Mesodermal cell (in vitro differentiated cells): ENCODE measurements around the gene PUS1.

ENCODE experiments used
- H3K27ac ChIP-seq: 2 replicates; pipeline ENCODE4 v1.7.0; 2013; ENCODE audit warnings: mild to moderate bottlenecking, low read depth, low read length, moderate library complexity; ENCODE audit not compliant: severe bottlenecking
- H3K36me3 ChIP-seq: 2 replicates; pipeline ENCODE4 v1.7.1; 2013; ENCODE audit warnings: mild to moderate bottlenecking, low read length, moderate library complexity; ENCODE audit not compliant: control insufficient read depth, insufficient read depth
- H3K4me1 ChIP-seq: one replicate; pipeline ENCODE4 v1.7.1; 2013; ENCODE audit warnings: mild to moderate bottlenecking, low read length; ENCODE audit not compliant: insufficient read depth, control insufficient read depth, poor library complexity, severe bottlenecking
- H3K4me3 ChIP-seq: 2 replicates; pipeline ENCODE4 v1.7.0; 2013; ENCODE audit warnings: low read length, control low read depth, mild to moderate bottlenecking; ENCODE audit not compliant: insufficient read depth, poor library complexity, severe bottlenecking; ENCODE audit errors: extremely low read depth
- H3K9me3 ChIP-seq: 2 replicates; pipeline ENCODE4 v1.7.1; 2013; ENCODE audit warnings: mild to moderate bottlenecking, low read length, moderate library complexity; ENCODE audit not compliant: control insufficient read depth
- WGBS, 2 experiments: methylation state at CpG; one replicate each; pipeline ENCODE4 v1.1.5; 2013; ENCODE audit warnings: missing lambda C conversion rate in 2 of 2; ENCODE audit not compliant: insufficient coverage in 2 of 2; 5-methylcytosine and 5-hydroxymethylcytosine counted together

PUS1 gene

DNA sequence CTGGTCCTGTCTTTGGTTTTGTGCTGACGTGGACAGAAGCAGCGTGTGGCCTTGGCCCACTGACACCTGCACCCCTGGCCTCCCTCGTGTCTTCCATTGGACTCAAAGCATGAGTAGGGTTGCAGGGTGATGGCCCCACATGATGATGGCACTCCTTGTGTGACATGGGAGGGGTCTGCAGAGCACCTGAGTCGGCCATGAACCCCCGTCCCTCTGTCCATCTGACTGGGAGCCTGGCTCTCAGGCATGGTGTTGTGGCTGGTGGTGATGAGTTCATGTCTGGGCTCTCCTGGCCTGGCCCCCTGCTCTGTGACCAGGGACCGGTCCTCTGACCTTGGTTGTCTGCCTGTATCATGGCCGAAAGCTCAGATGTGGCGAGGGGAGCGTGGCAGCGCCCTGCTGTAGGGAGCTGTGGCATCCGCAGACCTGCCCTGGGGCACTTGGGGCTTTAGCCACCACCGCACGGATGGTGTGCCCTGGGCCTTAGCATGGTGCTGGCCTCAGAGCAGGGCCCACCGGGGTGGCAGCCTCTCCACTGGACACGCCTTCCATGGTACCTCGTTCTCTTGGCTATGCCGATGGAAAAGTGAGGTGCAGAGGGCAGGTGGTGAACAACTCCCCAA lies 17.9 kb upstream of the PUS1 start:
- 93 to 96% methylated on average over 15 to 16 of the region's 17 CpGs for WGBS, 2 experiments
- Histone ChIP-seq H3K4me1 (peaks cover 14% of the 10 kb centered on the region), H3K27ac (no peak overlapping the region), H3K9me3 (no peaks in the 10 kb centered on the region), H3K36me3 (peaks cover 76% of the 10 kb centered on the region), H3K4me3 (no peak overlapping the region)

DNA sequence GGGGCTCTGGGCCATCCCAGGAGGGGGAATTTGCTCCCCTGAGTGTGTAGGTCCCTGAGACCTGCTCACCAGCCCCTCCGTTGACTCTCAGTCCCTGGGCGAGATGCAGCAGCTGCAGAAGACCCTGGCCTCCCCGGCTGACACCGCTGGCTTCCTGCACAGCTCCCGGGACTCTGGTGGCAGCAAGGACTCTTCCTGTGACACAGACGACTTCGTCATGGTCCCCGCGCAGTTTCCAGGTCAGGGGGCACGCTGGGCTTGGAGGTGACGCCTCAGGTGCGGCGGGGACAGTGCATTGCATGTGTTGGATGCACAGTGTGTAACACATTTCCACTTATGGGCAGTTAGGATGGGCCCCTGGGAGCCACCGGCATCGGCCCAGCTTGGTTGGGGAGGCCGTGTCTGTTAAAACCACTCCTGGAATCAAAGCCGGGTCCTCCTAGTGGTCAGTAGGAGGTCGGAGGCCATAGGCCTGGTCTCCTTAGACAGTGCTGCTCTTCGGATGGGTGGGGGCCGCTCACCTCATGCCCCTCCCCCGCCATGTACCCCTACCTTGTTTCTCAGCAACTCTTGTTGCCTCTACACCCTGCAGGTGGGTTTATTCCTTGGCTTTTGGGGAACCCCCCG lies 17.1 kb upstream of the PUS1 start:
- Histone ChIP-seq H3K36me3 (peaks cover 76% of the 10 kb centered on the region), H3K9me3 (no peaks in the 10 kb centered on the region), H3K4me1 (peaks cover 14% of the 10 kb centered on the region), H3K27ac (no peak overlapping the region), H3K4me3 (no peak overlapping the region)
- WGBS, 2 experiments = 88 to 90% methylated on average over 19 to 22 of the region's 22 CpGs

DNA sequence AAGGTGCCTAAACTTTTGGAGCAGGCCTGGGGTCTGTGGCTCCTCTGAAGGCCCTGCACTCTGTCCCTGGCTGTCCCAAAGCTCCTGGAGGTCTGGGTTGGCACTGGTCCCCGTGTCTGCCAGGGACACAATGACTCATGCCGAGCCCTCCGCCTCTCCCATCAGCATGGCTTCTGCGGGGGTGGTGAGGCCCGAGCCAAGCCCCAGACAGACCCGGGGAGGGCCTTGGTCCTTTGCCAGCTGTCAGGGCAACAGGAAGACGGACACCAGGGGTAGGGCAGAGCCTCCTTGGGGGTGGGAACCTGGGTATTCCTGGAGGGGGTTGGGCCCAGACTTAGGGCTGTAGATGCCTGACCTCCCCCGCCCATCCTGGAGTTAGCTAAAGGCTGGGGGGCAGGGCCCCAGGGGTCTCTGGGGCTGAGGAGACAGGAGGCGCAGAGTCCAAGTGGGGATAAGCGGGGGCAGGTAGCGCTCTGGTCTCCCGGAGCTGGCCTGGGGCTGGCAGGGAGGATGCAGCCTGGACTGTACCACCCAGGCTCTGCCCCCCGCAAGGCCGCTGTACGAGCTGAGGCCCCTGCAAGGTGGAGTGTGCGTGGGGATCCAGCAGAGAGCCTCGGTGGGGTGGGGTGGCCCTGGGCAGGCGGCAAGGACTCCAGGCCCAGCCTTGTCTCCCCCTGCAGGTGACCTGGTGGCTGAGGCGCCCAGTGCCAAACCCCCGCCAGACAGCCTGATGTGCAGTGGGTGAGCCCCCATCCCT lies 16.4 kb upstream of the PUS1 start:
- H3K27ac ChIP-seq = peak overlapping the region; percentile 16

DNA sequence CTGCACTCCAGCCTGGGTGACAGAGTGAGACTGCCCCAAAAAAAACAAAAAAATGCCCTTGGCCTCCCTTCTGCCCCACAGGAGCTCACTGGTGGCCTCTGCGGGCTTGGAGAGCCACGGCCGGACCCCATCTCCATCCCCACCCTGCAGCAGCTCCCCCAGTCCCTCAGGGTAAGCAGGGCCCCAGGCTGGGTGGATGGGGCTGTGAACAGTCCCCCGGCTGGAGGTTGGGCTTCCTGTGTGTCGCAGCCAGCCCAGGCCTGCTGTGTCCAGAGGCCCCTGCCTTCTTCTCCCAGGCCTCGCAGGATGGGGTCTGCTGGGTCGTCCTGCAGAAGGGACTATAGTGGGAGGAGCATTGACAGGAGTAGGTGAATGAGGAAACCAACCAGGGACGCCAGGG lies 15.4 kb upstream of the PUS1 start:
- H3K9me3 ChIP-seq = no peaks in the 10 kb centered on the region
- no peak overlapping the region for H3K4me3 ChIP-seq
- no peak overlapping the region for H3K27ac ChIP-seq
- H3K36me3 ChIP-seq = peaks cover 75% of the 10 kb centered on the region
- WGBS, 2 experiments = 95 to 96% methylated on average over 4 of the region's 8 CpGs
- peaks cover 14% of the 10 kb centered on the region for H3K4me1 ChIP-seq

More for the DNA sequence above, 16.4 kb upstream of the PUS1 start:
- H3K9me3 ChIP-seq = no peaks in the 10 kb centered on the region
- H3K4me3 ChIP-seq = no peak overlapping the region
- 87 to 93% methylated on average over 16 to 19 of the region's 20 CpGs for WGBS, 2 experiments
- peaks cover 83% of the 10 kb centered on the region for H3K36me3 ChIP-seq
- H3K4me1 ChIP-seq = peaks cover 14% of the 10 kb centered on the region

DNA sequence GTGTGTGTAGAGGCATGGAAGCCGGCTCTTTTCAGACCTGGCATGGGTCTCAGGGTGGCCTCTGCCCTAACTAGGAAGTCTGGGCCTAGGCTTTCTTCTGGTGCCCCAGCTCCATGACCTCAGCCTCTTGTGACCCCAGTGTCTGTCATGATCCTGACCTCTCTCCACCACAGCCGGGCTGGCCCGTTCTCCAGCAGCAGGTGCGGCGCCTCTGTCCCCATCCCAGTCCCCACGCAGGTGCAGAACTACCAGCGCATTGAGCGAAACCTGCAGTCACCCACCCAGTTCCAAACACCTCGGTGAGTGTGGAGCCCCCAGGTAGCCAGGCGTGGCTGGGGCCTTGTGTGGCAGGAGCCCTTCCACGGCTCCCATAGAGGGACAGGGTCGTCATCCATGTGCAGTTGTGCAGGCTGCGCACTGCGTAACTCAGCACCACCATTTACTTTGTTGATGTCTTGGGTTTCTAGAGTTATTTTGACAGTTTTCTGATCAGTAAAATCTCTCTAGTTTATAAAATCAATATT lies 14.8 kb upstream of the PUS1 start:
- 96 to 97% methylated on average over 11 to 13 of the region's 14 CpGs for WGBS, 2 experiments
- Histone ChIP-seq H3K9me3 (no peaks in the 10 kb centered on the region), H3K36me3 (peaks cover 72% of the 10 kb centered on the region), H3K4me1 (peaks cover 14% of the 10 kb centered on the region), H3K27ac (no peak overlapping the region), H3K4me3 (no peak overlapping the region)

DNA sequence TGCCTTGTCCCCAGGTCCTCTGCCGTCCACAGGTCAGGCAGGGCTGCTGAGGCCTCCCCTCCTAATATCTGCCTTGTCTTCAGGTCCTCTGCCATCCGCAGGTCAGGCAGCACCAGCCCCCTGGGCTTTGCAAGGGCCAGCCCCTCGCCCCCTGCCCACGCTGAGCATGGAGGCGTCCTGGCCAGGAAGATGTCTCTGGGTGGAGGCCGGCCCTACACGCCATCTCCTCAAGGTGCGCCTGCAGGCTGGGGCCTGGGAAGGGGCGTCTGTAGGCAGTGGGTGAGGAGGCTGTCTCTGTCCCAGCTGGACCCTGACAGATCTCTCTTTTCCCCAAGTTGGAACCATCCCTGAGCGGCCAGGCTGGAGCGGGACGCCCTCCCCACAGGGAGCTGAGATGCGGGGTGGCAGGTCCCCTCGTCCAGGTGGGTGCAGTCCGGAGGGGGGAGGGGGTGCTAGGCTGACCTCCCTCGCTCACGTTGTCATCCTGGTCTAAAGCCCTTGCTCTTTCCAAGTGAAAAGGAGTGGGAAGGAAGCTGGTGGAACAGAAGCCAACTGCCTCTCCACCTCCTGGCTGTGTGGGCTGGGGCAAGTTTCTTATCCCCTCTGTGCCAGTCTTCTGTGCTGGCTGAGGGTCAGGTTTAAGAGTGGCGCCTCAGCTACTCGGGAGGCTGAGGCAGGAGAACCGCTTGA lies 13.9 kb upstream of the PUS1 start:
- WGBS, 2 experiments = 92 to 98% methylated on average over 12 to 14 of the region's 20 CpGs
- H3K4me3 ChIP-seq = no peak overlapping the region
- H3K4me1 ChIP-seq = peaks cover 14% of the 10 kb centered on the region
- H3K27ac ChIP-seq = no peak overlapping the region
- peaks cover 69% of the 10 kb centered on the region for H3K36me3 ChIP-seq
- no peaks in the 10 kb centered on the region for H3K9me3 ChIP-seq

DNA sequence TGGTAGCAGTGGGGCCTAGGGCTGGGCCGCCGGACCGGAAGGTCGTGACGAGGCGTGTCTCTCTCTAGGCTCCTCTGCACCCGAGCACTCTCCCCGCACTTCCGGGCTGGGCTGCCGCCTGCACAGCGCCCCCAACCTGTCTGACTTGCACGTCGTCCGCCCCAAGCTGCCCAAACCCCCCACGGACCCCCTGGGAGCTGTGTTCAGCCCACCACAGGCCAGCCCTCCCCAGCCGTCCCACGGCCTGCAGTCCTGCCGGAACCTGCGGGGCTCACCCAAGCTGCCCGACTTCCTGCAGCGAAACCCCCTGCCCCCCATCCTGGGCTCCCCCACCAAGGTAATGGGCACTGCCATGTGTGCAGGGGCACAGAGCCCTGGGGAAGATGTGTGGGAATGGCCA lies 13.3 kb upstream of the PUS1 start:
- 94% methylated on average over 17 of the region's 21 CpGs for WGBS, 2 experiments
- H3K9me3 ChIP-seq = no peaks in the 10 kb centered on the region
- H3K27ac ChIP-seq = no peak overlapping the region
- no peak overlapping the region for H3K4me3 ChIP-seq
- H3K4me1 ChIP-seq = peaks cover 14% of the 10 kb centered on the region
- H3K36me3 ChIP-seq = peaks cover 69% of the 10 kb centered on the region

DNA sequence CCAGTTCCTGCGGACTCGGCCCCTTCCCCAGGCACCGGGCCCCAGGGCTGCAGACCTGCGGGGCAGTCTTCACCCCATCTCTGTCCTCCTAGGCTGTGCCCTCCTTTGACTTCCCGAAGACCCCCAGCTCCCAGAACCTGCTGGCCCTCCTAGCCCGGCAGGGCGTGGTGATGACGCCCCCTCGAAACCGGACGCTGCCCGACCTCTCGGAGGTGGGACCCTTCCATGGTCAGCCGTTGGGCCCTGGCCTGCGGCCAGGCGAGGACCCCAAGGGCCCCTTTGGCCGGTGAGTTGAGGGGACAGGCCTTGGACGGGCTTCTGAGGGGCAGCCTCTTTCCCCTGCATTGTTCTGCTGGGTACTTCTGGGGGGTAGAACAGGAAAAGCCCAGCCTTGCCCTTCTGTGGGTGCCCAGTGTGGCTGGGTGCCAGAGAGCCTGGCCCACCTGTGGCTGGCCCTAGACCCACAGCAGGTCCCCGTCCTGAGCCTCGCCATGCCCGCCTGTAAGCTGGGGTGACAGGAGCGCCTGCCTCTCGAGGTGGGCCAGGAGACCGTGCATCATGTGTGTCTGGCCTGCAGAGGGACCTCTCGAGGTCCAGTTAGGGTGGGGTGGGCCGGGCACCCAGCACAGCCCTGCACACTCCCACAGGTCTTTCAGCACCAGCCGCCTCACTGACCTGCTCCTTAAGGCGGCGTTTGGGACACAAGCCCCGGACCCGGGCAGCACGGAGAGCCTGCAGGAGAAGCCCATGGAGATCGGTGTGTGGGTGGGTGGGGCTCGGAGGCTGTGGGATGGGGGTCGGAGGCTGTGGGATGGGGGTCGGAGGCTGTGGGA lies 12.6 kb upstream of the PUS1 start:
- Histone ChIP-seq H3K9me3 (no peaks in the 10 kb centered on the region), H3K27ac (no peak overlapping the region), H3K36me3 (peaks cover 70% of the 10 kb centered on the region), H3K4me1 (peaks cover 14% of the 10 kb centered on the region), H3K4me3 (no peak overlapping the region)
- WGBS, 2 experiments = 93 to 95% methylated on average over 22 to 25 of the region's 36 CpGs

DNA sequence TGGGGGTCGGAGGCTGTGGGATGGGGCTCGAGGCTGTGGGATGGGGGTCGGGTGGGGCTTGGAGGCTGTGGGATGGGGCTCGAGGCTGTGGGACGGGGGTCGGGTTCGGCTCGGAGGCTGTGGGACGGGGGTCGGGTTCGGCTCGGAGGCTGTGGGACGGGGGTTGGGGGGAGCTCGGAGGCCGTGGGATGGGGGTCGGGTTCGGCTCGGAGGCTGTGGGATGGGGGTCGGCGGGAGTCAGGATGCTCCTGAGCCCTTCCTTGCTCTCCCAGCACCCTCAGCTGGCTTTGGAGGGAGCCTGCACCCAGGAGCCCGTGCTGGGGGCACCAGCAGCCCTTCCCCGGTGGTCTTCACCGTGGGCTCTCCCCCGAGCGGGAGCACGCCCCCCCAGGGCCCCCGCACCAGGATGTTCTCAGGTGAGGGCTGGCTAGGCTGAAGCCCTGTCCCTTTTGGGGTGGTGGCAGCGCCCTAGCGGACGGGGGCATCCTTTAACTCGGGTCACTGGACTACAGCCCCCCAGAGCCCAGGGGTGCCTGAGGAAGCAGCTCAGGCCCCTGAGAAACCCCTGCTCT lies 11.9 kb upstream of the PUS1 start:
- H3K4me1 ChIP-seq = peaks cover 7% of the 10 kb centered on the region
- H3K4me3 ChIP-seq = no peak overlapping the region
- H3K27ac ChIP-seq = no peak overlapping the region
- peaks cover 70% of the 10 kb centered on the region for H3K36me3 ChIP-seq
- WGBS, 2 experiments = 93 to 96% methylated on average over 12 to 16 of the region's 31 CpGs
- H3K9me3 ChIP-seq = no peaks in the 10 kb centered on the region
